Effector memory CD8-positive, alpha-beta T cell (primary cell): ENCODE data around the gene ZBED4.

ENCODE experiments used
- ATAC-seq: fragments of 150-1000 bp; cut with Tn5 transposase; replicated peaks from 2 replicates; pipeline ENCODE4 v1.10.0; 2021; ENCODE audit warnings: mild to moderate bottlenecking, moderate library complexity
- DNase-seq, 3 experiments: peaks; one replicate each; pipeline ENCODE4 v3.0.0; 2021
- H3K27ac Mint-ChIP-seq, 2 donors: one replicate each; pipeline ENCODE4 v1.8.0; 2022; ENCODE audit warnings: mild to moderate bottlenecking in 2 of 2, mixed read lengths in 2 of 2, moderate library complexity in 2 of 2
- H3K27me3 Mint-ChIP-seq, 2 donors: one replicate each; pipeline ENCODE4 v1.8.0; 2022; ENCODE audit warnings: mixed read lengths in 2 of 2
- H3K36me3 Mint-ChIP-seq: one replicate; pipeline ENCODE4 v1.8.0; 2022; ENCODE audit warnings: mild to moderate bottlenecking, moderate library complexity, mixed read lengths; ENCODE audit not compliant: insufficient read depth
- H3K4me1 Mint-ChIP-seq, 2 donors: one replicate each; pipeline ENCODE4 v1.8.0; 2022; ENCODE audit warnings: low read depth in 2 of 2, mixed read lengths in 2 of 2
- H3K4me3 Mint-ChIP-seq, 2 donors: one replicate each; pipeline ENCODE4 v1.8.0; 2022; ENCODE audit warnings: mild to moderate bottlenecking in 2 of 2, mixed read lengths in 2 of 2, moderate library complexity in 2 of 2
- H3K9me3 Mint-ChIP-seq, 2 donors: one replicate each; pipeline ENCODE4 v1.8.0; 2022; ENCODE audit warnings: mixed read lengths in 2 of 2

ZBED4 gene

GRCh38 chr22:49894322-49895054 lies 40.8 kb downstream of the ZBED4 start:
- Mint-ChIP-seq H3K36me3 (peaks cover 23% of the 10 kb centered on the region), H3K27ac (peak overlapping the region; percentile 20 to 59), H3K9me3 (peaks cover 0 to 4% of the 10 kb centered on the region in 2 donors), H3K4me1 (peaks cover 10 to 21% of the 10 kb centered on the region in 2 donors), H3K27me3 (no peaks in the 10 kb centered on the region), H3K4me3 (no peak overlapping the region)
- ATAC-seq: no peak
- DNase-seq: no peak

- peaks cover 10 to 20% of the 10 kb centered on the region in 2 donors for H3K4me1 Mint-ChIP-seq
- H3K4me3 Mint-ChIP-seq: no peak overlapping the region
- peak overlapping the region in 1 of 2 donors; percentile 51 for H3K27ac Mint-ChIP-seq
- H3K27me3 Mint-ChIP-seq: no peaks in the 10 kb centered on the region
- peaks cover 23% of the 10 kb centered on the region for H3K36me3 Mint-ChIP-seq
- DNase-seq (no peak), ATAC-seq (no peak)
- H3K9me3 Mint-ChIP-seq: peaks cover 4% of the 10 kb centered on the region in 2 donors
Observed at GRCh38 chr22:49896201-49896600, 42.6 kb downstream of the ZBED4 start.

GRCh38 chr22:49897015-49897684 lies 43.5 kb downstream of the ZBED4 start:
- Mint-ChIP-seq H3K4me3 (no peak overlapping the region), H3K27me3 (no peaks in the 10 kb centered on the region), H3K4me1 (peaks cover 14 to 20% of the 10 kb centered on the region in 2 donors), H3K27ac (peak overlapping the region in 1 of 2 donors; percentile 44), H3K36me3 (peaks cover 21% of the 10 kb centered on the region), H3K9me3 (peaks cover 3 to 9% of the 10 kb centered on the region in 2 donors)
- no peak for ATAC-seq
- no peak for DNase-seq

GRCh38 chr22:49899530-49899929 lies 45.9 kb downstream of the ZBED4 start:
- H3K27ac Mint-ChIP-seq: peak overlapping the region in 1 of 2 donors; percentile 16
- no peaks in the 10 kb centered on the region for H3K27me3 Mint-ChIP-seq
- H3K9me3 Mint-ChIP-seq: peaks cover 3 to 9% of the 10 kb centered on the region in 2 donors
- H3K4me1 Mint-ChIP-seq: peaks cover 6 to 18% of the 10 kb centered on the region in 2 donors
- DNase-seq (no peak), ATAC-seq (peak; percentile 54)
- H3K36me3 Mint-ChIP-seq: peaks cover 25% of the 10 kb centered on the region
- H3K4me3 Mint-ChIP-seq: no peak overlapping the region

- H3K27me3 Mint-ChIP-seq: no peaks in the 10 kb centered on the region
- no peak overlapping the region for H3K4me3 Mint-ChIP-seq
- DNase-seq (no peak), ATAC-seq (no peak)
- peaks cover 4 to 17% of the 10 kb centered on the region in 2 donors for H3K4me1 Mint-ChIP-seq
- H3K36me3 Mint-ChIP-seq: peaks cover 26% of the 10 kb centered on the region
- H3K27ac Mint-ChIP-seq: peak overlapping the region in 1 of 2 donors; percentile 16
- H3K9me3 Mint-ChIP-seq: peaks cover 0 to 9% of the 10 kb centered on the region in 2 donors
Observed at GRCh38 chr22:49900441-49901230, 47.0 kb downstream of the ZBED4 start.

- H3K27ac Mint-ChIP-seq: no peak overlapping the region
- no peaks in the 10 kb centered on the region for H3K27me3 Mint-ChIP-seq
- DNase-seq: no peak
- no peak overlapping the region for H3K4me3 Mint-ChIP-seq
- no peak for ATAC-seq
- H3K4me1 Mint-ChIP-seq: peaks cover 4 to 14% of the 10 kb centered on the region in 2 donors
- H3K36me3 Mint-ChIP-seq: peaks cover 26% of the 10 kb centered on the region
- H3K9me3 Mint-ChIP-seq: peaks cover 0 to 9% of the 10 kb centered on the region in 2 donors
Observed at GRCh38 chr22:49901457-49901856, 47.8 kb downstream of the ZBED4 start.

- peak overlapping the region in 1 of 2 donors; percentile 46 for H3K27ac Mint-ChIP-seq
- ATAC-seq: no peak
- no peak for DNase-seq
- H3K9me3 Mint-ChIP-seq: peaks cover 0 to 9% of the 10 kb centered on the region in 2 donors
- H3K36me3 Mint-ChIP-seq: peaks cover 33% of the 10 kb centered on the region
- no peaks in the 10 kb centered on the region for H3K27me3 Mint-ChIP-seq
- H3K4me3 Mint-ChIP-seq: no peak overlapping the region
- peaks cover 8 to 25% of the 10 kb centered on the region in 2 donors for H3K4me1 Mint-ChIP-seq
Observed at GRCh38 chr22:49903322-49904039, 49.8 kb downstream of the ZBED4 start.

- H3K27me3 Mint-ChIP-seq: no peaks in the 10 kb centered on the region
- peaks cover 8 to 25% of the 10 kb centered on the region in 2 donors for H3K4me1 Mint-ChIP-seq
- no peak for ATAC-seq
- peak overlapping the region in 1 of 2 donors; percentile 46 for H3K27ac Mint-ChIP-seq
- DNase-seq: no peak
- H3K9me3 Mint-ChIP-seq: peaks cover 0 to 9% of the 10 kb centered on the region in 2 donors
- H3K4me3 Mint-ChIP-seq: no peak overlapping the region
- H3K36me3 Mint-ChIP-seq: peaks cover 37% of the 10 kb centered on the region
Observed at GRCh38 chr22:49904040-49904369, 50.4 kb downstream of the ZBED4 start.

- ATAC-seq: no peak
- Mint-ChIP-seq H3K27me3 (no peaks in the 10 kb centered on the region), H3K27ac (peak overlapping the region; percentile 64 to 91), H3K4me3 (no peak overlapping the region), H3K4me1 (peaks cover 9 to 25% of the 10 kb centered on the region in 2 donors), H3K9me3 (peaks cover 0 to 9% of the 10 kb centered on the region in 2 donors), H3K36me3 (peaks cover 34% of the 10 kb centered on the region)
- DNase-seq: no peak
Observed at GRCh38 chr22:49905465-49905864, 51.8 kb downstream of the ZBED4 start.

GRCh38 chr22:49906071-49906798 lies 52.6 kb downstream of the ZBED4 start:
- peak overlapping the region; percentile 64 to 91 for H3K27ac Mint-ChIP-seq
- peaks cover 11 to 24% of the 10 kb centered on the region in 2 donors for H3K4me1 Mint-ChIP-seq
- peaks cover 37% of the 10 kb centered on the region for H3K36me3 Mint-ChIP-seq
- no peak for ATAC-seq
- H3K9me3 Mint-ChIP-seq: peaks cover 0 to 5% of the 10 kb centered on the region in 2 donors
- no peak for DNase-seq
- no peak overlapping the region for H3K4me3 Mint-ChIP-seq
- H3K27me3 Mint-ChIP-seq: no peaks in the 10 kb centered on the region

GRCh38 chr22:49906799-49907290 lies 53.2 kb downstream of the ZBED4 start:
- ATAC-seq (no peak), DNase-seq (no peak)
- H3K27ac Mint-ChIP-seq: peak overlapping the region; percentile 89 to 91
- H3K4me1 Mint-ChIP-seq: peaks cover 11 to 18% of the 10 kb centered on the region in 2 donors
- H3K4me3 Mint-ChIP-seq: no peak overlapping the region
- no peaks in the 10 kb centered on the region for H3K9me3 Mint-ChIP-seq
- no peaks in the 10 kb centered on the region for H3K27me3 Mint-ChIP-seq
- H3K36me3 Mint-ChIP-seq: peaks cover 37% of the 10 kb centered on the region

- Mint-ChIP-seq H3K4me1 (peaks cover 11 to 13% of the 10 kb centered on the region in 2 donors), H3K4me3 (no peak overlapping the region), H3K36me3 (peaks cover 44% of the 10 kb centered on the region), H3K9me3 (no peaks in the 10 kb centered on the region), H3K27ac (peak overlapping the region; percentile 89 to 91), H3K27me3 (no peaks in the 10 kb centered on the region)
- ATAC-seq (no peak), DNase-seq (no peak)
Observed at GRCh38 chr22:49907807-49908206, 54.2 kb downstream of the ZBED4 start.
